ENCODE measurements around the gene KCNMB2. TPM values are rescaled to one million over a fixed set of nuclear protein-coding genes. Genes with fewer than 3 reads are reported as not detected.

KCNMB2 gene
- polyA plus RNA-seq, 1 donor, result 6.0 TPM

DNA sequence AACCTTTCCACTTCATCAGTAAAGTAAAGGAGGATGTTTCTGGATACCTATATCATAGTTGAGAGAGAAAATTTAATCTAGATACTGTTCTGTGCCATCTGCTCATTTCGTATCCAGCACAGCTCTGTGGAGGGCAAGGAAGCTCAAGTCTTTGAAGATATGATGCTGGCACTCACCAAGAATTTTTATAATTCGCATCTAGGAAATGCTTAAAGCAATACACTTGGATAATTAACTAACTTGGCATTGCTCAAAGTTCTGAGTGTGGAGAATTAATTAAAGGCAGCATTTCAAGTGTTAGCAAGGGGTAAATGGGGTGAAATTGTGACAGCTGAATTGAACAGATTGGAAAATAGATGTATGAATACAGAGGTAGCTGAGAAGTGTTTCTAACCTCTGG lies 213.2 kb downstream of the KCNMB2 start:
- H3K27ac ChIP-seq (ENCODE audit: low read length), result no peak overlapping the region
- H3K4me1 ChIP-seq (ENCODE audit: control insufficient read depth, insufficient read depth, low read length), result no peaks in the 10 kb centered on the region
- no peaks in the 10 kb centered on the region for H3K36me3 ChIP-seq (ENCODE audit: control insufficient read depth, insufficient read depth, low read length)
- no CpG with 5 or more reads among the region's 2 CpGs for WGBS (ENCODE audit: insufficient coverage, low lambda C conversion rate)
- no peaks in the 10 kb centered on the region for H3K9me3 ChIP-seq (ENCODE audit: control insufficient read depth, low read depth, low read length)
- no peaks in the 10 kb centered on the region for H3K27me3 ChIP-seq (ENCODE audit: control insufficient read depth, insufficient read depth, low read length)
- DNase-seq, result no peak
- no peak overlapping the region for H3K4me3 ChIP-seq (ENCODE audit: low read length)

DNA sequence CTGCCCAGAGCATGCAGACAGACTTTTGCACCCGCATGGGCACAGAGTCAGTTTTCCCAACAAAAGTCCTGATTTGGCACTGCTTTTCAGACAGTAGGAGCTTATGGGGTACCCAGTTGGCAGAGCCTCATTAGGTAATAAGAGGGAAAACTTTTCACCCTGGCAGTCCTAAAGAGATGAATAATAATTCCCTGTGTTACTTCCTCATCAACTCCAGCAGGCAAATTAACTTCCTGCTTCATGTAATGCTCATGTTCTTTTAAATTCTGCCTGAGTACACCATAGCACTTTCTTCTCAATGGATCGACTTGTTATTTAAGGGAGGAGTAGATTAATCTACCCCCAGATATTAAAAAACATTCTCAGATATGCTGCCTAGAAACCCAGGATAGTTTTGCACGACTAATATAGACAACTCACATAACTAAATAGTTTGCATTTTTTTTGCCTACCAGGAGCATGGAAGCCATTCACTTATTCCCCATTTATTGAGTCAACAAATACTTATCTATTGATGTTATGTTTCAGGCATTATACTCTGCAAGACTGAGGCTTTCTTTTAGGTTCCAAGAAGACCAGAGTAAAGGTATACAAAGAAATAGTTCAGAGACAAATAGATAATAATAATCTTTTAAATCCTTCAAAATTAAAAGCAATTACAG lies 214.5 kb downstream of the KCNMB2 start:
- no peaks in the 10 kb centered on the region for H3K9me3 ChIP-seq (ENCODE audit: control insufficient read depth, low read depth, low read length)
- H3K27me3 ChIP-seq (ENCODE audit: control insufficient read depth, insufficient read depth, low read length), result no peaks in the 10 kb centered on the region
- H3K4me3 ChIP-seq (ENCODE audit: low read length), result no peak overlapping the region
- WGBS (ENCODE audit: insufficient coverage, low lambda C conversion rate), result no CpG with 5 or more reads among the region's 3 CpGs
- no peak for DNase-seq
- no peak overlapping the region for H3K27ac ChIP-seq (ENCODE audit: low read length)
- H3K4me1 ChIP-seq (ENCODE audit: control insufficient read depth, insufficient read depth, low read length), result no peaks in the 10 kb centered on the region
- H3K36me3 ChIP-seq (ENCODE audit: control insufficient read depth, insufficient read depth, low read length), result no peaks in the 10 kb centered on the region

DNA sequence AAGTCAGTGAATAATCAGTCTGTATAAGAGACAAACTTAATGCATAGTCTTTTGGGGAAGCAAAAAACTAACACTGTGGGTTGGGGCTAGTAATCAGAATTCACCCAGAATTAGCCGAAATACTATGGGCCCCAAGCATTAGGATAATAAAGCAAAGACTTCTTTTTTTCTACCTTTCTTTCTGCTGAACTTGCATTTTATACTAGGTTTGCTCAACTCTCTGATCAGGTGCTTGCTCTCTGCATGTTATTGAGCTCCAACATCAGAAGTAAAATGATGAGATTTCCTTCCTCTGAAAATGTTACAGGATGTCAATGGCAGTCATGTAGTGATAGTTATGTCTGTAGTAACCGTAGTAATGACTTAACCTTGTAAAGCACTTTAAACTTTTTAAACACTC lies 216.6 kb downstream of the KCNMB2 start:
- DNase-seq, result no peak
- no CpG with 5 or more reads among the region's 2 CpGs for WGBS (ENCODE audit: insufficient coverage, low lambda C conversion rate)
- Histone ChIP-seq H3K27ac (ENCODE audit: low read length) (no peak overlapping the region), H3K4me1 (ENCODE audit: control insufficient read depth, insufficient read depth, low read length) (no peaks in the 10 kb centered on the region), H3K4me3 (ENCODE audit: low read length) (no peak overlapping the region), H3K36me3 (ENCODE audit: control insufficient read depth, insufficient read depth, low read length) (no peaks in the 10 kb centered on the region), H3K27me3 (ENCODE audit: control insufficient read depth, insufficient read depth, low read length) (no peaks in the 10 kb centered on the region), H3K9me3 (ENCODE audit: control insufficient read depth, low read depth, low read length) (no peaks in the 10 kb centered on the region)

DNA sequence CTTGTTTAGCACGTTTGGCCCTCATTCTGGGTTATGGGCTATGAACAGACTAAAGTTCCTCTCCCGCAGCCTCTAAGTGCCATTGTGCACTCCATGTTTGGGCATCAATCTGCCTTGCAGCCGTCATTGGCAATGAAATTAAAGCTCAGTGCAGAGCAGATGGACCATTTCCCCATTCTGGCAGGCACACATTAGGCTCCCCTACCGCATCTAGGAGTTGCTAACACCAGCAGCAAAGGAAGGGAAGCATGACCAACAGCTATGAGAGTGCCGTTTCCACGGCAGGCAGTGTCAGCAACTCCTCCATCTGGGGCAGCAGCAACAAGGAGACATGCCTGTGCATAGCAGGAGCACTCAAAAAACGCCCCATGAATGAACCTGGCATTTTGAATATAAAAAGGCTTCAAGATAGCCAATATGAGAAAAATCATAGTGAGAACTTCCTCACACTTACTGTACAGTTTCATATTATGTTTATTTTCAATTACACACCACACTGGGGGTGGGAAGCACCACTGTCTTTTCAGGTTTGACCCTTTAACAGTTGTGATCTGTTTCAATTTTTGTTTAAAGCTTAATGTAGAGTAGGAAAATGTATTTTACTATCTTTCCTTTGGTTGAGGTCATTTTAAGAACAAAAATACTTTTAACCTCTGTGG lies 218.7 kb downstream of the KCNMB2 start:
- H3K4me1 ChIP-seq (ENCODE audit: control insufficient read depth, insufficient read depth, low read length), result no peaks in the 10 kb centered on the region
- DNase-seq, result no peak
- no peak overlapping the region for H3K4me3 ChIP-seq (ENCODE audit: low read length)
- no peaks in the 10 kb centered on the region for H3K36me3 ChIP-seq (ENCODE audit: control insufficient read depth, insufficient read depth, low read length)
- H3K27ac ChIP-seq (ENCODE audit: low read length), result no peak overlapping the region
- WGBS (ENCODE audit: insufficient coverage, low lambda C conversion rate), result no CpG with 5 or more reads among the region's 7 CpGs
- no peaks in the 10 kb centered on the region for H3K27me3 ChIP-seq (ENCODE audit: control insufficient read depth, insufficient read depth, low read length)
- H3K9me3 ChIP-seq (ENCODE audit: control insufficient read depth, low read depth, low read length), result no peaks in the 10 kb centered on the region

DNA sequence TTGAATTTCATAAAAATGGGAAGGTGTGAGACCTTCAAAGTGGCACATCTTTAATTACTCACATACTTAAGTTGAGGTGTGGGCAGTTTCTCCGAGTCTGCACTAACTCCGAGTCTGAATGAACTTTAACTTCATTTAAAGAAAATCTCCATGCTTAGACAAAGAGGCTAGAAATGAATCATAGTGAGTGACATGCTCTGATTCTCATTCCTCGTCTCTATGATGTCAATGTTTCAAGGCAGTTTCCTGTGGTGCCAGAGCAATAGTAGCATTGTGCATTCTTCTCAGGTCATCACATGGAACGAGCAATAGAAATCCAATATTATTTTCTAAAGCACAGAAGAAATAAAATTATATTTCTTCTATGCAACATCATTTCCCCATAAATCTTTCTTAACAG lies 224.8 kb downstream of the KCNMB2 start:
- no peaks in the 10 kb centered on the region for H3K9me3 ChIP-seq (ENCODE audit: control insufficient read depth, low read depth, low read length)
- H3K4me1 ChIP-seq (ENCODE audit: control insufficient read depth, insufficient read depth, low read length), result no peaks in the 10 kb centered on the region
- DNase-seq, result no peak
- no peak overlapping the region for H3K4me3 ChIP-seq (ENCODE audit: low read length)
- H3K27ac ChIP-seq (ENCODE audit: low read length), result no peak overlapping the region
- 100% methylated on average over 1 of the region's 4 CpGs for WGBS (ENCODE audit: insufficient coverage, low lambda C conversion rate)
- H3K36me3 ChIP-seq (ENCODE audit: control insufficient read depth, insufficient read depth, low read length), result no peaks in the 10 kb centered on the region
- H3K27me3 ChIP-seq (ENCODE audit: control insufficient read depth, insufficient read depth, low read length), result no peaks in the 10 kb centered on the region

DNA sequence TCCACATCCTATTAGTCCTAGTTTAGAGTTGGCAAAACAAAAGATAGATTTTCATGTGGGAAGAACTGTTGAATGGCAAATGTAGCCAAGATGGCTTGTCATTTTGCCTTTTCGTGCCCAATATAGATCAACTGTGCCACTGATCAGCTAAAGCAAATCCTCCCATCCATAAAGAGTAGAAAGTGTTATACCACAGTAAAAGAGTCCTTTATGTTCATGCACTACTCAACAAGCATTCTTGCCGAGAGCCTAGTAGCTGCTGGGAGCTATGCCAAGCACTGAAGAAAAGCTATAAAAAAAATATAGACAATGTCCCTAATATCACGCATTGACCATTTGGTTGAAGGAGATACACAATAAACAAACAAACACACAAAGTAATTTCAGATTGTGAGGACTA lies 225.2 kb downstream of the KCNMB2 start:
- Histone ChIP-seq H3K4me3 (ENCODE audit: low read length) (no peak overlapping the region), H3K9me3 (ENCODE audit: control insufficient read depth, low read depth, low read length) (no peaks in the 10 kb centered on the region), H3K27ac (ENCODE audit: low read length) (no peak overlapping the region), H3K36me3 (ENCODE audit: control insufficient read depth, insufficient read depth, low read length) (no peaks in the 10 kb centered on the region), H3K4me1 (ENCODE audit: control insufficient read depth, insufficient read depth, low read length) (no peaks in the 10 kb centered on the region), H3K27me3 (ENCODE audit: control insufficient read depth, insufficient read depth, low read length) (no peaks in the 10 kb centered on the region)
- DNase-seq, result no peak
- WGBS (ENCODE audit: insufficient coverage, low lambda C conversion rate), result 86% methylated on average over 1 of the region's 3 CpGs

DNA sequence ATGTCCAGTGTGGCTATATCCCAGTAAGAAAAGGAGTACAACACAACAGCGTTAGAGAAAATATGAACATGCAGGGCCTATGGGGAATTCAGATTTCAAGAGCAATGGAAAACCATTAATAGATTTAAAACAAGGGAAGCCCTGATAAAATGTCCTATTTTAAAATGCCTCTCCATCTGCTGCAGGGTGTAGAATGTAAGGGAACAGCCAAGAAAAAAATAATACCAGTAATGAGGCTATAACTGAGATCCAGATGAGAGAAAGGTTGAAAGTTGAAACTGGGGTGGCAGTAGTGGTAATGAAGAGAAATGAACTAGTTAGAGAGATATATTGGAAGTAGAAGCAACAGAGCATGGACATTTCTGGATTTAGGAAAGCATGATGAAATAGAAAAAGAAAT lies 226.1 kb downstream of the KCNMB2 start:
- no peaks in the 10 kb centered on the region for H3K9me3 ChIP-seq (ENCODE audit: control insufficient read depth, low read depth, low read length)
- H3K27ac ChIP-seq (ENCODE audit: low read length), result no peak overlapping the region
- H3K36me3 ChIP-seq (ENCODE audit: control insufficient read depth, insufficient read depth, low read length), result no peaks in the 10 kb centered on the region
- H3K27me3 ChIP-seq (ENCODE audit: control insufficient read depth, insufficient read depth, low read length), result no peaks in the 10 kb centered on the region
- WGBS (ENCODE audit: insufficient coverage, low lambda C conversion rate), result 80% methylated on average over 1 of the region's 1 CpG
- DNase-seq, result no peak
- H3K4me3 ChIP-seq (ENCODE audit: low read length), result no peak overlapping the region
- H3K4me1 ChIP-seq (ENCODE audit: control insufficient read depth, insufficient read depth, low read length), result no peaks in the 10 kb centered on the region

DNA sequence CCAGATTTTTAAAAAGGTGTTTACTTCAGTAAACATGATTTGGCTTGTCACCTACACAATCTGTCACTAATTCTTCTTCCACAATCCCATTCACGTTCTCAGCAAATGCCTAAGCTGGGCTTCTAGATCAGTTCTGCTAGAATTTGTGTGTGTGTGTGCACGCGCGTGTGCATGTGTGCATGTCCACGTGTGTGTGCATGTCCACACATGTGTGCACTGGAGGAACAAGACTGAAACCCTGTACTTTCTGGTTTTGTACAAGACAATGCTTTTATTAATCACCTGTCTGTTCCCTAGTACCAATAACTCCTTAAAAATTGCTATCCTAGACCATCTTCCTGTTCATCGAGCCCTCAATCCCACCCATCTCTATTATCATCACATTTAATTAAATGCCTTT lies 229.2 kb downstream of the KCNMB2 start:
- WGBS (ENCODE audit: insufficient coverage, low lambda C conversion rate), result no CpG with 5 or more reads among the region's 6 CpGs
- Histone ChIP-seq H3K9me3 (ENCODE audit: control insufficient read depth, low read depth, low read length) (no peaks in the 10 kb centered on the region), H3K27me3 (ENCODE audit: control insufficient read depth, insufficient read depth, low read length) (no peaks in the 10 kb centered on the region), H3K27ac (ENCODE audit: low read length) (no peak overlapping the region), H3K4me3 (ENCODE audit: low read length) (no peak overlapping the region), H3K4me1 (ENCODE audit: control insufficient read depth, insufficient read depth, low read length) (no peaks in the 10 kb centered on the region), H3K36me3 (ENCODE audit: control insufficient read depth, insufficient read depth, low read length) (no peaks in the 10 kb centered on the region)
- no peak for DNase-seq

DNA sequence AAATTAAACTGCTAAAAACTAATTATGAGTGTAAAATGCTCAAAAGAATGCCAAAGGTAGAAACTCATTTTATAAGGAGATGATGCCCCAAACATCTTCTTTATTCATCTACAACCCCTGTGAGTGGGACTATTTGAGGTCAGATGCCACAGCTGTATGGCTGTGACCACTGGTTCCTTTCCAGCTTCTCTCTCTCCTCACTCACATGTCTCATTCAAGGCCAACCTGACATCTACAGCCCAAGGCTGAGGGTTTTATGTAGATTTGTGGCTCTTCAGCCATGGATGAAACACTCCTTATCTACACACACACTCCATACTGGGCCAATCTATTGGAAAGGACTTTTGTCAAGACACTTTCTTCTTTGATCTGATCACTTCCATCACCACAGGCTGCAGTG lies 231.3 kb downstream of the KCNMB2 start:
- H3K9me3 ChIP-seq (ENCODE audit: control insufficient read depth, low read depth, low read length), result no peaks in the 10 kb centered on the region
- DNase-seq, result no peak
- H3K27me3 ChIP-seq (ENCODE audit: control insufficient read depth, insufficient read depth, low read length), result no peaks in the 10 kb centered on the region
- H3K4me1 ChIP-seq (ENCODE audit: control insufficient read depth, insufficient read depth, low read length), result no peaks in the 10 kb centered on the region
- H3K36me3 ChIP-seq (ENCODE audit: control insufficient read depth, insufficient read depth, low read length), result no peaks in the 10 kb centered on the region
- no peak overlapping the region for H3K27ac ChIP-seq (ENCODE audit: low read length)
- no peak overlapping the region for H3K4me3 ChIP-seq (ENCODE audit: low read length)

DNA sequence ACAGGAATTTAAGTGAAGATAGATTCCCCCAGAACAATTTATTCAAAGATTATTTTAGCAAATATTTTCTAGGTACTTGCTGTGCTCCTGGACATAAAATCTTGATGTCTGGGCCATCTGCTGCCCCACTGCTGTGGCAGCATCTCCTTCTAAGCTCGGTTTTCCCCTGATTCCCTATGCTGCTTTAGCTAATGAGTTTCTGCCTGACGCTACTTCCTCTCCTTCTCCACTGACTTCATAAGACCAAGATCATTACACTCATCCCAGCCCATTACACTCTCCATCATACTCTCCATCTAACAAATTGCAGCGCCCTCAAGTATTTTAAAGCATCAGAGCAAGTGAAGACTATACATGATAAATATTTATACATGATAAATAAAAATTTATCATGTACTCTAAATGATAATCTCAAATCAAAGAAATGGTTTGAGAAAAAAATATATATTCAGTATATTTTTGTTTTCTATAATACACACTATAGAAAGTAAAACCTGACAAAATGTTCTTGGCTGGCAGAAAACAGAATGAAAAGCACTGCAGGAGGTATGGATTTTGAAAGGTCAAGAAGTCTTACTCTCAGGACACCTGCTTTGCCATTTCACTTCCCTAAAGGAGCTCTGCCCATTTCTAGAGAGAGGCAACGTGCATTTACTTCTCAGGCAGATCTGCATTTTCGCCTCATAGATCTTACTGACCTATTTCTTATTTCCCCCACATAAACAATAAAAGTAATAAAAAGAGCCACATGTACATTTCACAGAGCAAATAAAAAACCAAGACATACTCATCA lies 232.0 kb downstream of the KCNMB2 start:
- H3K4me1 ChIP-seq (ENCODE audit: control insufficient read depth, insufficient read depth, low read length), result no peaks in the 10 kb centered on the region
- no peaks in the 10 kb centered on the region for H3K36me3 ChIP-seq (ENCODE audit: control insufficient read depth, insufficient read depth, low read length)
- H3K27ac ChIP-seq (ENCODE audit: low read length), result no peak overlapping the region
- no peaks in the 10 kb centered on the region for H3K27me3 ChIP-seq (ENCODE audit: control insufficient read depth, insufficient read depth, low read length)
- no peaks in the 10 kb centered on the region for H3K9me3 ChIP-seq (ENCODE audit: control insufficient read depth, low read depth, low read length)
- H3K4me3 ChIP-seq (ENCODE audit: low read length), result no peak overlapping the region
- no peak for DNase-seq
- WGBS (ENCODE audit: insufficient coverage, low lambda C conversion rate), result 89% methylated on average over 1 of the region's 5 CpGs
